ENCODE data around the gene RPS3A. TPM values are rescaled to one million over a fixed set of nuclear protein-coding genes. Genes with fewer than 3 reads are reported as not detected.

The RPS3A gene
- total and polyA plus RNA-seq, 2 experiments from 2014 or later, result 872 to 2,319 TPM

- no peaks in the 10 kb centered on the region for H3K4me1 ChIP-seq (ENCODE audit: low read depth)
- H3K36me3 ChIP-seq, result no peaks in the 10 kb centered on the region
- TF ChIP-seq, protein P1, sequence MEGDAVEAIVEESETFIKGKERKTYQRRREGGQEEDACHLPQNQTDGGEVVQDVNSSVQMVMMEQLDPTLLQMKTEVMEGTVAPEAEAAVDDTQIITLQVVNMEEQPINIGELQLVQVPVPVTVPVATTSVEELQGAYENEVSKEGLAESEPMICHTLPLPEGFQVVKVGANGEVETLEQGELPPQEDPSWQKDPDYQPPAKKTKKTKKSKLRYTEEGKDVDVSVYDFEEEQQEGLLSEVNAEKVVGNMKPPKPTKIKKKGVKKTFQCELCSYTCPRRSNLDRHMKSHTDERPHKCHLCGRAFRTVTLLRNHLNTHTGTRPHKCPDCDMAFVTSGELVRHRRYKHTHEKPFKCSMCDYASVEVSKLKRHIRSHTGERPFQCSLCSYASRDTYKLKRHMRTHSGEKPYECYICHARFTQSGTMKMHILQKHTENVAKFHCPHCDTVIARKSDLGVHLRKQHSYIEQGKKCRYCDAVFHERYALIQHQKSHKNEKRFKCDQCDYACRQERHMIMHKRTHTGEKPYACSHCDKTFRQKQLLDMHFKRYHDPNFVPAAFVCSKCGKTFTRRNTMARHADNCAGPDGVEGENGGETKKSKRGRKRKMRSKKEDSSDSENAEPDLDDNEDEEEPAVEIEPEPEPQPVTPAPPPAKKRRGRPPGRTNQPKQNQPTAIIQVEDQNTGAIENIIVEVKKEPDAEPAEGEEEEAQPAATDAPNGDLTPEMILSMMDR (IDR thresholded peaks at IDR 0.05; ENCODE audit: low read depth, low read length), result no peak
- no peaks in the 10 kb centered on the region for H3K9me3 ChIP-seq (ENCODE audit: low read depth)
- no peak overlapping the region for H3K4me3 ChIP-seq
- H3K27ac ChIP-seq, result no peak overlapping the region
- H3K27me3 ChIP-seq, result no peaks in the 10 kb centered on the region
- no peak for DNase-seq (ENCODE audit: low read depth in 1 of 2, low spot score in 1 of 2)
These were observed 12.0 kb upstream of the RPS3A start for GRCh38 chr4:151087467-151087866.

DNA sequence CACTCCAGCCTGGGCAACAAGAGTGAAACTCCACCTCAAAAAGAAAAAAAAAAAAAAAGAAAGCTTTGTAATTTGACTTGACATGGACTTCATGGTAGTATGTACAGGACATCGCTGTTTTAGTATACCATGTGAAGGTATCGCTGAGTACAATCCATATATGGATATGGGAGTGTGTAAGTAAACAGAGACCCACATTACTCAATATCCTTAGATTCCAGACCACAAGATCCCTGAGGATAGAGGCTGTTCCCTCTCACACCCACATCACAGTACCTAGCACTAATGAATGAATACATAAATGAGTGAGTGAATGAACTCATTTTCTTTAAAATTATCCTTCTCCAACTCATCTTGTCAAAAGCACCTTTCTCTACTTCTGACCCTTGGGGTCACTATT is 8.4 kb upstream of the RPS3A start:
- Histone ChIP-seq H3K27me3 (no peaks in the 10 kb centered on the region), H3K4me1 (ENCODE audit: low read depth) (no peaks in the 10 kb centered on the region), H3K36me3 (no peaks in the 10 kb centered on the region), H3K4me3 (no peak overlapping the region), H3K9me3 (ENCODE audit: low read depth) (no peaks in the 10 kb centered on the region), H3K27ac (no peak overlapping the region)
- DNase-seq (ENCODE audit: low read depth in 1 of 2, low spot score in 1 of 2), result no peak
- TF ChIP-seq, protein P1 (IDR thresholded peaks at IDR 0.05; ENCODE audit: low read depth, low read length), result no peak

GRCh38 chr4:151092488-151092887 is 6.9 kb upstream of the RPS3A start:
- no peaks in the 10 kb centered on the region for H3K4me1 ChIP-seq (ENCODE audit: low read depth)
- TF ChIP-seq, protein P1 (IDR thresholded peaks at IDR 0.05; ENCODE audit: low read depth, low read length), result no peak
- H3K4me3 ChIP-seq, result no peak overlapping the region
- no peaks in the 10 kb centered on the region for H3K27me3 ChIP-seq
- H3K27ac ChIP-seq, result no peak overlapping the region
- no peaks in the 10 kb centered on the region for H3K9me3 ChIP-seq (ENCODE audit: low read depth)
- no peak for DNase-seq (ENCODE audit: low read depth in 1 of 2, low spot score in 1 of 2)
- H3K36me3 ChIP-seq, result no peaks in the 10 kb centered on the region

GRCh38 chr4:151093203-151093602 is 6.2 kb upstream of the RPS3A start:
- Histone ChIP-seq H3K27ac (no peak overlapping the region), H3K9me3 (ENCODE audit: low read depth) (no peaks in the 10 kb centered on the region), H3K4me3 (no peak overlapping the region), H3K36me3 (no peaks in the 10 kb centered on the region), H3K4me1 (ENCODE audit: low read depth) (no peaks in the 10 kb centered on the region), H3K27me3 (no peaks in the 10 kb centered on the region)
- TF ChIP-seq, protein P1 (IDR thresholded peaks at IDR 0.05; ENCODE audit: low read depth, low read length), result no peak
- no peak for DNase-seq (ENCODE audit: low read depth in 1 of 2, low spot score in 1 of 2)

GRCh38 chr4:151094290-151094751 is 5.1 kb upstream of the RPS3A start:
- H3K4me1 ChIP-seq (ENCODE audit: low read depth), result no peaks in the 10 kb centered on the region
- no peak overlapping the region for H3K4me3 ChIP-seq
- H3K36me3 ChIP-seq, result no peaks in the 10 kb centered on the region
- TF ChIP-seq, protein P1 (IDR thresholded peaks at IDR 0.05; ENCODE audit: low read depth, low read length), result no peak
- no peak for DNase-seq (ENCODE audit: low read depth in 1 of 2, low spot score in 1 of 2)
- no peaks in the 10 kb centered on the region for H3K9me3 ChIP-seq (ENCODE audit: low read depth)
- no peak overlapping the region for H3K27ac ChIP-seq
- H3K27me3 ChIP-seq, result no peaks in the 10 kb centered on the region

DNA sequence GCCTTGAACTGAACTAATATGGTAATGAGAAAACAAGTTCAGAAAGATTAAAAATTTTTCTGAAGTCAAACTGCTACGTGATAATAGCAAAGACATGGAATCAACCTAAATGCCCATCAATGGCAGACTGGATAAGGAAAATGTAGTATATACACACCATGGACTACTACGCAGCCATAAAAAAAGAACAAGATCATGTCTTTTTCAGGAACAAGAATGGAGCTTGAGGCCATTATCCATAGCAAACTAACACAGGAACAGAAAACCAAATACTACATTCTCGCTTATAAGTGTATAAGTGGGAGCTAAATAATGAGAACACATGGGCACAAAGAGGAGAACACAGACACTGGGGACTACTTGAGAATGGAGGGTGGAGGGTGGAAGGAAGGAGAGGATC is 4.3 kb upstream of the RPS3A start:
- Histone ChIP-seq H3K4me1 (ENCODE audit: low read depth) (no peaks in the 10 kb centered on the region), H3K36me3 (no peaks in the 10 kb centered on the region), H3K27ac (no peak overlapping the region), H3K9me3 (ENCODE audit: low read depth) (no peaks in the 10 kb centered on the region), H3K27me3 (no peaks in the 10 kb centered on the region), H3K4me3 (no peak overlapping the region)
- TF ChIP-seq, protein P1 (IDR thresholded peaks at IDR 0.05; ENCODE audit: low read depth, low read length), result no peak
- no peak for DNase-seq (ENCODE audit: low read depth in 1 of 2, low spot score in 1 of 2)

Measured in cardiac muscle cell (in vitro differentiated cells and primary cell).